Measurements from ENCODE around the gene MED13.

MED13 gene

GRCh38 chr17:62090021-62090824 lies 25.1 kb upstream of the MED13 start:
- TF ChIP-seq, protein P1, sequence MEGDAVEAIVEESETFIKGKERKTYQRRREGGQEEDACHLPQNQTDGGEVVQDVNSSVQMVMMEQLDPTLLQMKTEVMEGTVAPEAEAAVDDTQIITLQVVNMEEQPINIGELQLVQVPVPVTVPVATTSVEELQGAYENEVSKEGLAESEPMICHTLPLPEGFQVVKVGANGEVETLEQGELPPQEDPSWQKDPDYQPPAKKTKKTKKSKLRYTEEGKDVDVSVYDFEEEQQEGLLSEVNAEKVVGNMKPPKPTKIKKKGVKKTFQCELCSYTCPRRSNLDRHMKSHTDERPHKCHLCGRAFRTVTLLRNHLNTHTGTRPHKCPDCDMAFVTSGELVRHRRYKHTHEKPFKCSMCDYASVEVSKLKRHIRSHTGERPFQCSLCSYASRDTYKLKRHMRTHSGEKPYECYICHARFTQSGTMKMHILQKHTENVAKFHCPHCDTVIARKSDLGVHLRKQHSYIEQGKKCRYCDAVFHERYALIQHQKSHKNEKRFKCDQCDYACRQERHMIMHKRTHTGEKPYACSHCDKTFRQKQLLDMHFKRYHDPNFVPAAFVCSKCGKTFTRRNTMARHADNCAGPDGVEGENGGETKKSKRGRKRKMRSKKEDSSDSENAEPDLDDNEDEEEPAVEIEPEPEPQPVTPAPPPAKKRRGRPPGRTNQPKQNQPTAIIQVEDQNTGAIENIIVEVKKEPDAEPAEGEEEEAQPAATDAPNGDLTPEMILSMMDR (IDR thresholded peaks at IDR 0.05; ENCODE audit: low read depth, low read length): no peak
- H3K4me3 ChIP-seq (ENCODE audit: low read depth, low read length): no peak overlapping the region

DNA sequence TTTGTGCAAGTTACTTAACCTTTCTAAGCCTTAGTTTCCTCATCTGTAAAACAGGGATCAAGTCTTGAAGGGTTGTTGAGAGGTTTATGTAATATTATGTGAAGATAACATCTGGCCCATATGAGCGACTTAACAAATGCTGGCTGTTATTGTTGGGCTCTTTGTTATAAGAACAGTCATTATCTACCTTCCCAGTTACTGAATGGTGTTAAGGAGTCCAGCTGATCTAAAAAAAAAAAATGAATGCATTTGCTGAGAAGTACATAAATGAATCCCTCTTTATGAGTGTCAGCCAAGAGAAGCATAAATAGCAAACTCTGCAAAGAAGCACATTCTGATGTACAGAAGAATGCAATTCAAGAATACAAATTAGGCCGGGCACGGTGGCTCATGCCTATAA lies 24.3 kb upstream of the MED13 start:
- TF ChIP-seq, protein P1 (IDR thresholded peaks at IDR 0.05; ENCODE audit: low read depth, low read length): no peak
- no peak overlapping the region for H3K4me3 ChIP-seq (ENCODE audit: low read depth, low read length)

GRCh38 chr17:62086737-62087136 lies 21.7 kb upstream of the MED13 start:
- TF ChIP-seq, protein P1 (IDR thresholded peaks at IDR 0.05; ENCODE audit: low read depth, low read length): no peak
- no peak overlapping the region for H3K4me3 ChIP-seq (ENCODE audit: low read depth, low read length)

DNA sequence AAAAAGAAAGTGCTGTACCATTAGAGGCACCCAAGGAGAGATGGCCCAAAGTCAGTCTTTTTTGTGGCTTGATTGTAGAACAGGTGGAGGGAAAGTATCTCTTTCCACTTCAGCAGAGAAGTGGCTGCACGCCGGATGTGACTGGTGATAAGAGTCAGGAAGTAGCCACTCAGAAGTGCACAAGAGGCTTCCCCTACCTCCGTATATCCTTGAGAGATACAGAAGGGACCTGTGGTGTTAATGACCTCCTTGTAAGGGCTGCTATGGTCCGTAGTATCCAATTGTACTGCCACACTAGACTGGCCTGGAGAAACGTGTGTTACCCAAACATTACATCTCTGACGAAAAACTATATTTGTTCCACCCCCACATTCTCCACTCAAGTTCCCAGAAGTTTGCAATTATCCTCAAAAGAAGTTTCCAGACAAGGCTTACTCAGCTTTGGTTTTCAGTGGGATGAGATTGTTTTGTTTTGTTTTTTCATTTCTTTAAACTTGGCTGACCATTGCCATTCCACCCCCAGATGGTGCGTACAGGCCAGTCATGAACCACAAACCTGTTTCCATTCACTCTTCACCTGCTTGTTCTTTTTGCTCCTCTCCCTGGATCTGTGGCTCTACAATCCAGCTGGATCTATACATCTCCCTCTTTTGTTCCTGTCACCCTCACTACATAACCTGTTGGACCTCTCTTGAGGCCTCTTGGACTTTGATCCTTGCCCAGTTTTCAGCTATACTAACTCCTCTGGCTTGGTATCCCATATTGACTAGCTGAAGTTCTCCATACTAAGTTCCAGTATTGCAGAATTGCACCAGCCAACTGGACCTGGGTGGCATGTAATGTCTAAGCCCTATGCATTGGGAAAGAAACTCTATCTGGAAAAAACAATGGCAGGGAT lies 20.7 kb upstream of the MED13 start:
- no peak overlapping the region for H3K4me3 ChIP-seq (ENCODE audit: low read depth, low read length)
- TF ChIP-seq, protein P1 (IDR thresholded peaks at IDR 0.05; ENCODE audit: low read depth, low read length): no peak

DNA sequence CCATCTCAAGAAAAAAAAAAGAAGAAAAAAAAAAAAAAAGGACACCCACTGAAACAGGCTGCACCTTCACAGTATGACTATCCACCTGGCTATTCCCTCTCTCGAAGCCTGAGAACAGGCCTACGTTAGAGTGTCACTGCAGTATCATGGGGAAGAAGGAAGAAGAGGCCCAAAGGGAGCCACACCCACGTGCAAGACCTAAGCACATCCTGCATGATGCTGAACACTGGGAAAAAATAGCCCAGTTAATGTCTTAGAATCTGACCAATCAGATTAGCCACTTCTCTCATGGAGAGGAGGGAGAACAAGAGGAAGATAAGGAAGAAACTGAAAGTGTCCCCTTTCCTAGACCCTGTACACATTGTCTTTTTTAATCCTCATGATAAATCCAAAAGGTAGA lies 19.5 kb upstream of the MED13 start:
- TF ChIP-seq, protein P1 (IDR thresholded peaks at IDR 0.05; ENCODE audit: low read depth, low read length): no peak
- no peak overlapping the region for H3K4me3 ChIP-seq (ENCODE audit: low read depth, low read length)

DNA sequence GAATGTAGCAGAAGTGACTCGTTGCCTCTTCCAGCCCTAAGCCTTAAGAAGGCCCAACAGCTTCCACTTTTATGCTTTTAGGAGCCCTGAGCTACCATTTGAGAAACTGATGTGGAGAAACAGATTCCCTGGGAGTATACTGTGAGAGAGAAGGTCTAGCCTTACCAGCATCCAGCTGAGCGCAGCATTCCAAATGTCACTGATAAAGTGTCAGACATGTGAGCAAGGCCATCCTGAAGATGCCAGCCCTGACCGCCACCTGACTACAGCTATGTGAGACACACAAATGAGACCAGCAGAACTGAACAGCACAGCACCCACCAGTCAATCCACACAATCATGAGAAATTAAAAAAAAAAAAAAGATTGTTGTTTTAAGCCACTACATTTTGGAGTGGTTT lies 18.6 kb upstream of the MED13 start:
- TF ChIP-seq, protein P1 (IDR thresholded peaks at IDR 0.05; ENCODE audit: low read depth, low read length): no peak
- H3K4me3 ChIP-seq (ENCODE audit: low read depth, low read length): no peak overlapping the region

DNA sequence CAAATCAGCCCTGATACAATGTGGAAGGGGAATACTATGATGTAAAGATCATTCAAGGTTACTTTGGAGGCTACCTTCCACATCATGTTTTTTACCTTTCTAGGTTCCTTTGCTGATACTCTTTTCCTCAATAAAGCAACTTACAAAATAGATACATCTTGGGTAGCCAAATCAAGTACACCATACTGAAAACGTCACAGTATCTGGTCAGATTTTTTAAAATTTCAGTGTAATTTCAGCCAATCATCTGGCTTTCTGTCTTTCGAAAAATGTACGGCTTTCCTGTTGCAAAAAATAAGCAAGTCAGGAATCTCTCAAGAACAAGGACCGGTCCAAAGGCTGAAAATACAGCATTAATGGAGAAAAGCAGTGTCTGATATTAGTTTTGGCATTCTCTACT lies 15.6 kb upstream of the MED13 start:
- TF ChIP-seq, protein P1 (IDR thresholded peaks at IDR 0.05; ENCODE audit: low read depth, low read length): no peak

More for the DNA sequence above, 15.6 kb upstream of the MED13 start:
- H3K4me3 ChIP-seq (ENCODE audit: low read depth, low read length): no peak overlapping the region

Data from WI38 (cell line).